ENCODE measurements around the gene TRIM24. TPM values are rescaled to one million over a fixed set of nuclear protein-coding genes. Genes with fewer than 3 reads are reported as not detected.
"Not testable (repeated sequence)": the region's sequence is repeated elsewhere in the genome, so short reads cannot be mapped to it uniquely, and the experiment has no call there.

TRIM24 gene
- total RNA-seq, 2 donors from 2014 or later, result 14.2 to 16.4 TPM

DNA sequence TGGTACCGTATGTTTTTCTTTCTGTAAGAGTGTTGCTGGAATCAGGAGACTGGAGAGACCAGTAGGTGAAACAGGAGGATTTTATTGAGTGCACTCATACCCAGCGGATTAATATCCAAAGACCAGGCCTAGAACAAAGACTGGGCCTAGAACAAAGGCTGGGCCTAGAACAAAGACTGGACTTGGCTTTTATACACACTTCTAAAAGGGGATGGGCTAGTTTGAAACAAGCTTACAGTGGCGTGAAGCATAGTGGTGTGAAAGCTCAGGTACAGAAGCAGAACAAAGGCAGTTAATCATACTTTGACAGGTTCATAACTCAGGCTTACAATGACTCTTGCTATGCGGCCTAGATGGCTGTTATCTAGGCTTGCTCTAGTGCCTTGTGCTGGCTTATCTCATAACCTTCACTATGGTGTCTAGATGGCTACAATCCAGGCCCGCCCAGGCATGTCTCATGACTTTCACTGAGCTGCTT, 67.7 kb downstream of the TRIM24 start:
- TF ChIP-seq, protein P1, sequence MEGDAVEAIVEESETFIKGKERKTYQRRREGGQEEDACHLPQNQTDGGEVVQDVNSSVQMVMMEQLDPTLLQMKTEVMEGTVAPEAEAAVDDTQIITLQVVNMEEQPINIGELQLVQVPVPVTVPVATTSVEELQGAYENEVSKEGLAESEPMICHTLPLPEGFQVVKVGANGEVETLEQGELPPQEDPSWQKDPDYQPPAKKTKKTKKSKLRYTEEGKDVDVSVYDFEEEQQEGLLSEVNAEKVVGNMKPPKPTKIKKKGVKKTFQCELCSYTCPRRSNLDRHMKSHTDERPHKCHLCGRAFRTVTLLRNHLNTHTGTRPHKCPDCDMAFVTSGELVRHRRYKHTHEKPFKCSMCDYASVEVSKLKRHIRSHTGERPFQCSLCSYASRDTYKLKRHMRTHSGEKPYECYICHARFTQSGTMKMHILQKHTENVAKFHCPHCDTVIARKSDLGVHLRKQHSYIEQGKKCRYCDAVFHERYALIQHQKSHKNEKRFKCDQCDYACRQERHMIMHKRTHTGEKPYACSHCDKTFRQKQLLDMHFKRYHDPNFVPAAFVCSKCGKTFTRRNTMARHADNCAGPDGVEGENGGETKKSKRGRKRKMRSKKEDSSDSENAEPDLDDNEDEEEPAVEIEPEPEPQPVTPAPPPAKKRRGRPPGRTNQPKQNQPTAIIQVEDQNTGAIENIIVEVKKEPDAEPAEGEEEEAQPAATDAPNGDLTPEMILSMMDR (IDR thresholded peaks at IDR 0.05), result no peak
- no peak overlapping the region for H3K27ac ChIP-seq
- no peaks in the 10 kb centered on the region for H3K27me3 ChIP-seq
- H3K4me1 ChIP-seq, result no peaks in the 10 kb centered on the region
- peaks cover 22% of the 10 kb centered on the region for H3K36me3 ChIP-seq
- no peak overlapping the region for H3K4me3 ChIP-seq
- no peak for DNase-seq (ENCODE audit: low spot score)
- H3K9me3 ChIP-seq, result peaks cover 7 to 40% of the 10 kb centered on the region in 2 donors

DNA sequence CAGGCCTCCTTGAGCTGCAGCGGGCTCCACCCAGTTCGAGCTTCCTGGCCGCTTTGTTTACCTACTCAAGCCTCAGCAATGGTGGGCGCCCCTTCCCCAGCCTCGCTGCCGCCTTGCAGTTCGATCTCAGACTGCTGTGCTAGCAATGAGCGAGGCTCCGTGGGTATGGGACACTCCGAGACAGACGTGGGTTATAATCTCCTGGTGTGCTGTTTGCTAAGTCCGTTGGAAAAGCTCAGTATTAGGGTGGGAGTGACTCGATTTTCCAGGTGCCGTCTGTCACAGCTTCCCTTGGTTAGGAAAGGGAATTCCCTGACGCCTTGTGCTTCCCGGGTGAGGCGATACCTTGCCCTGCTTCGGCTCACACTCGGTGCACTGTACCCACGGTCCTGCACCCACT, 76.8 kb downstream of the TRIM24 start:
- peaks cover 14% of the 10 kb centered on the region for H3K36me3 ChIP-seq
- not testable (repeated sequence) for H3K27ac ChIP-seq; H3K9me3 ChIP-seq; H3K27me3 ChIP-seq; H3K4me3 ChIP-seq; DNase-seq (ENCODE audit: low spot score); H3K4me1 ChIP-seq

DNA sequence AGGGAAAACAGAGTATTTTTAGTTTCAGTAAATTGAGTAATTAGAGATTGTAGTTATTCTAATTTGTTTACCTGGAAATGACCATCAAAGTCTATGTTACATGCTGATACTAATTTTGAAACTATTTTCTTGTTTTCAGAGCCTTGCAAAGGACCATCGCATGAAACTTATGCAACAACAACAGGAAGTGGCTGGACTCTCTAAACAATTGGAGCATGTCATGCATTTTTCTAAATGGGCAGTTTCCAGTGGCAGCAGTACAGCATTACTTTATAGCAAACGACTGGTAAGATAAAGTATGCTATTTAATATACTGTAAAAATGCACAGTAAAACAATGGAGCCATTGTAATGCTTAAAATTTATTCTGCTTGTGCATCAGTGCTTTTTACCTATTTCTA, 78.5 kb downstream of the TRIM24 start:
- Histone ChIP-seq H3K27me3 (no peaks in the 10 kb centered on the region), H3K36me3 (peaks cover 21% of the 10 kb centered on the region), H3K9me3 (no peaks in the 10 kb centered on the region), H3K4me3 (no peak overlapping the region), H3K4me1 (no peaks in the 10 kb centered on the region), H3K27ac (no peak overlapping the region)
- no peak for DNase-seq (ENCODE audit: low spot score)
- TF ChIP-seq, protein P1 (IDR thresholded peaks at IDR 0.05), result no peak

DNA sequence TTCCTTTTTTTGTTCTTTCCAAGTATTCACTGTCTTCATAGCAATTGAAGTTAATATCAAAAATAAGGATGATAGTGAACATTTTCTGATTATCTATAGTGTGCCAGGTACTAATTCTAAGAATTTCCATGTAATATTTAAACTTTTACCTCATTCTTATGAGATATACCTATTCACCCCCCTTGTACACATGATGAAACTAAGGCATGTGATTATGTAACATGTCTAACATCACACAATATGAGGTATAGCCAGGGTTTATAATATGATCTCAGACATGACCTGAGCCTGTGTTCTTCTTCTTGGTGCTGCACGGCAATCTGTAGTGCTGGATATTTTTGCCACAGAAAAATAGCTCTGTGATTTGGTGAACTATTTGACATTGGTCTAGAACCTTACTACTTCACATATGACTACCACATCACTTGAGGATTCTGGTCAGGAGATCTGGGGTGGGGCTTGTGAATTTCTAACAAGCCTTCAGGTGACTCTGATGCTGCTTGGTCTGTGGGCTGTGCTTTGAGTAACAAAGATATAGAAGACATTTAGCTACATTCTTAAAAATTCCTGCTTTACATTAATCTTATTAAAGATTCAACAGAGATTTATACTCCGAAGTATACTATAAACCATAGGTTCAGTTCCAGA, 79.1 kb downstream of the TRIM24 start:
- Histone ChIP-seq H3K27me3 (no peaks in the 10 kb centered on the region), H3K4me1 (no peaks in the 10 kb centered on the region), H3K27ac (no peak overlapping the region), H3K9me3 (no peaks in the 10 kb centered on the region), H3K4me3 (no peak overlapping the region), H3K36me3 (peaks cover 21% of the 10 kb centered on the region)
- no peak for DNase-seq (ENCODE audit: low spot score)
- TF ChIP-seq, protein P1 (IDR thresholded peaks at IDR 0.05), result no peak

DNA sequence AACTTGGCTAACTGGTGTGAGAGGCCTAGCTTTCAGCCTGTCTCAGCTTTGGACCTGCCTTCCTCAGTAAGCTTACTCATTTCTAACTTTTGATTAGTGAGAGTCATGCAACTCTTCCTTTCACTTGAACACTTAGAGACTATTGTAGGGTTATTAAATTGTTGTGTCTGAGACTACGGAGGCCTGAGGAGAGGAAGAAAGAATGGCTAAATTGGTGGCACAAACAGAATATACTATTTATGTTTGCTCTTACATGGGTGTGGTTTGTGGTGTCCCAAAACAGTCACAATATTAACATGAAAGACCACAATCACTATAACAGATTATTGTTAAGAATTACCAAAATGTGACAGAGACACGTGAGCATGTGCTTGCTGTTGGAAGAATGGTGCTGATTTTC, 82.1 kb downstream of the TRIM24 start:
- no peak for DNase-seq (ENCODE audit: low spot score)
- H3K4me3 ChIP-seq, result no peak overlapping the region
- no peak overlapping the region for H3K27ac ChIP-seq
- H3K36me3 ChIP-seq, result peaks cover 21% of the 10 kb centered on the region
- H3K4me1 ChIP-seq, result no peaks in the 10 kb centered on the region
- H3K9me3 ChIP-seq, result no peaks in the 10 kb centered on the region
- H3K27me3 ChIP-seq, result no peaks in the 10 kb centered on the region
- TF ChIP-seq, protein P1 (IDR thresholded peaks at IDR 0.05), result no peak

DNA sequence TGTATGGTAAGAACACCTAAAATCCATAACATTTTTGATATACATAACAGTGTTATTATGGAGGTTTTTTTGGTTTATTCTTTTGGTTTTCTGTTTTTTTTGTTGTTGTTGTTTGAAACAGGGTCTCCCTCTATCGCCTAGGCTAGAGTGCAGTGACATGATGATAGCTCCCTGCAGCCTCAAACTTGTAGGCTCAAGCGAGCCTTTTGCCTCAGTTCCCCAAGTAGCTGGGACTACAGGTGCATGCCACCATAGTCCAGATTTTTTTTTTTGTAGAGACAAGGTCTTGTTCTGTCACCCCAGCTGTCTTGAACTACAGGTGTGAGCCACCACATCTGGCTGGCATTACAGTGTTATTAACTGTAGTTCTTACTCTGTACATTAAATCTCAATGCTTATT, 83.7 kb downstream of the TRIM24 start:
- TF ChIP-seq, protein P1 (IDR thresholded peaks at IDR 0.05), result no peak
- H3K36me3 ChIP-seq, result peaks cover 25% of the 10 kb centered on the region
- DNase-seq (ENCODE audit: low spot score), result no peak
- no peak overlapping the region for H3K4me3 ChIP-seq
- H3K4me1 ChIP-seq, result no peaks in the 10 kb centered on the region
- no peak overlapping the region for H3K27ac ChIP-seq
- H3K27me3 ChIP-seq, result no peaks in the 10 kb centered on the region
- H3K9me3 ChIP-seq, result no peaks in the 10 kb centered on the region
